HepG2 (cell line): ENCODE data around the gene ARL2. TPM values are rescaled to one million over a fixed set of nuclear protein-coding genes. Genes with fewer than 3 reads are reported as not detected.

Experiments
- BRD4 ChIP-seq: sonication (generic); formaldehyde crosslinking; IDR thresholded peaks from 2 replicates; pipeline ENCODE4 v1.4.0; 2020; ENCODE audit warnings: missing genetic modification reagents
- HDAC2 ChIP-seq: sonication (generic); formaldehyde crosslinking; IDR thresholded peaks from 2 replicates; pipeline ENCODE4 v1.4.0; 2020; ENCODE audit warnings: missing genetic modification reagents
- HNF4A ChIP-seq: sonication (generic); formaldehyde crosslinking; IDR thresholded peaks from 2 replicates; pipeline ENCODE4 v1.4.0; 2020; ENCODE audit warnings: missing genetic modification reagents
- KMT2B ChIP-seq: IDR thresholded peaks from 2 replicates; pipeline ENCODE4 v1.6.1; 2016; ENCODE audit warnings: missing genetic modification reagents, missing compliant biosample characterization
- NR3C1 ChIP-seq: sonication (generic); formaldehyde crosslinking; IDR thresholded peaks from 2 replicates; pipeline ENCODE4 v1.4.0; 2020; ENCODE audit warnings: missing genetic modification reagents
- RFX1 ChIP-seq: fragments of 450-650 bp; IDR thresholded peaks from 2 replicates; pipeline ENCODE4 v1.6.1; 2017
- SAFB2 ChIP-seq: sonication (generic); formaldehyde crosslinking; IDR thresholded peaks from 2 replicates; pipeline ENCODE4 v1.5.1; 2020; ENCODE audit warnings: missing genetic modification reagents, low read depth, mild to moderate bottlenecking, borderline replicate concordance
- SMC3 ChIP-seq: IDR thresholded peaks from 2 replicates; pipeline ENCODE4 v1.6.1; 2011; ENCODE audit warnings: low read length, improper control_type of control experiment
- ZBTB7B ChIP-seq: sonication (generic); formaldehyde crosslinking; IDR thresholded peaks from 2 replicates; pipeline ENCODE4 v1.4.0; 2020; ENCODE audit warnings: missing genetic modification reagents
- ZNF354B ChIP-seq: sonication (generic); formaldehyde crosslinking; IDR thresholded peaks from 2 replicates; pipeline ENCODE4 v1.8.0; 2022; ENCODE audit warnings: mild to moderate bottlenecking, missing genetic modification reagents
- ZNF850 ChIP-seq: sonication (generic); formaldehyde crosslinking; conservative IDR thresholded peaks from 2 replicates; pipeline ENCODE4 v1.9.0; 2021; ENCODE audit warnings: mild to moderate bottlenecking, missing genetic modification reagents
- ZSCAN21 ChIP-seq: sonication (generic); formaldehyde crosslinking; IDR thresholded peaks from 2 replicates; pipeline ENCODE4 v1.8.0; 2022; ENCODE audit warnings: mild to moderate bottlenecking, missing genetic modification reagents, moderate library complexity, borderline replicate concordance
- polyA plus RNA-seq, 8 experiments: library from polyadenylated mRNA; depleted of rRNA in 3 of 8; stranded (reverse) in 7 of 8; unstranded in 1 of 8; fragments of >200 nt; fragmentation: Illumina TruSeq in 4 of 8; extraction: Trizol in 4 of 8; gene quantifications; 2 replicates each; pipeline versions ENCODE4 v1.2.1 to v1.2.3, GENCODE V29; 2011 to 2016; ENCODE audit warnings: low read depth in 4 of 8, missing spikeins in 1 of 8, mixed read lengths in 1 of 8; ENCODE audit not compliant: insufficient read depth in 1 of 8
- total RNA-seq, 5 experiments: library from RNA; depleted of rRNA; stranded (reverse); fragments of >200 nt; fragmentation: Illumina TruSeq; extraction: Trizol; gene quantifications; 2 replicates each; pipeline ENCODE4 v1.2.3, GENCODE V29; 2016; ENCODE audit warnings: low read depth in 1 of 5
- TF ChIP-seq, protein P1 (sequence below): sonication (generic); formaldehyde crosslinking; IDR thresholded peaks from 2 replicates; pipeline ENCODE4 v1.8.1; 2022; ENCODE audit warnings: low read depth, mild to moderate bottlenecking, missing genetic modification reagents
- TF ChIP-seq, protein P2 (sequence below): sonication (generic); formaldehyde crosslinking; conservative IDR thresholded peaks from 2 replicates; pipeline ENCODE4 v1.8.0; 2022; ENCODE audit warnings: low read depth, missing genetic modification reagents
- TF ChIP-seq, protein P3 (sequence below): sonication (generic); formaldehyde crosslinking; IDR thresholded peaks from 2 replicates; pipeline ENCODE4 v1.5.0; 2020; ENCODE audit warnings: missing genetic modification reagents
- TF ChIP-seq, protein P4 (sequence below): fragments of 450-650 bp; IDR thresholded peaks from 2 replicates; pipeline ENCODE4 v1.6.1; 2017; ENCODE audit warnings: mild to moderate bottlenecking
- TF ChIP-seq, protein P5 (sequence below): sonication (generic); formaldehyde crosslinking; conservative IDR thresholded peaks from 2 replicates; pipeline ENCODE4 v1.4.0; 2020; ENCODE audit warnings: missing genetic modification reagents
- TF ChIP-seq, protein P6 (sequence below): sonication (generic); formaldehyde crosslinking; conservative IDR thresholded peaks from 2 replicates; pipeline ENCODE4 v1.4.0; 2020; ENCODE audit warnings: missing genetic modification reagents

Gene ARL2
- total and polyA plus RNA-seq, 2 of the 13 experiments (the other 11 are each of a cell fraction or from before 2014, with no cell fraction given): 82.9 to 84.4 TPM

DNA sequence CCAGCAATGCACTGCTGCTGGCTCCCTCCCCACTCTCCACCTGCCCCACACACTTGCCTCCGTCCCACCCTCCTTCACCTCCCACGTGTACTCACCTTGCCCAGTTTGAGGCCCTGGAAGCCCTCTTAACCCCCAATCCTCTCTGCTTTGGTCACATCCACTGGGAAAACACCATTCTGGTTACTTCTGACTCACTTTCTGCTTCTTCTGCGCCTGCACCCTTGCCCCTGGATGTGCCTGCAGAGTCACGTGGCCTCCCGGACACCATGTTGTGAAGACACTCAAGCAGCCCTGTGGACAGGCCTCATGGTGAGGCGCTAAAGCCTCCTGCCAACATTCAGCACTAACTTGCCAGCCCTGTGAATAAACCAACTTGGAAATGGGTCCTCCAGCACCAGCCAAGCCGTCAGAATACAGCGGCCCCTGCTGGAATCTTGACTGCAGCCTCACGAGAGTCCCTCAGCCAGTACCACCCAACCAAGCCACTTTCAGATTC is 47.0 kb downstream of the ARL2 start (continued):
- TF ChIP-seq, protein P1, sequence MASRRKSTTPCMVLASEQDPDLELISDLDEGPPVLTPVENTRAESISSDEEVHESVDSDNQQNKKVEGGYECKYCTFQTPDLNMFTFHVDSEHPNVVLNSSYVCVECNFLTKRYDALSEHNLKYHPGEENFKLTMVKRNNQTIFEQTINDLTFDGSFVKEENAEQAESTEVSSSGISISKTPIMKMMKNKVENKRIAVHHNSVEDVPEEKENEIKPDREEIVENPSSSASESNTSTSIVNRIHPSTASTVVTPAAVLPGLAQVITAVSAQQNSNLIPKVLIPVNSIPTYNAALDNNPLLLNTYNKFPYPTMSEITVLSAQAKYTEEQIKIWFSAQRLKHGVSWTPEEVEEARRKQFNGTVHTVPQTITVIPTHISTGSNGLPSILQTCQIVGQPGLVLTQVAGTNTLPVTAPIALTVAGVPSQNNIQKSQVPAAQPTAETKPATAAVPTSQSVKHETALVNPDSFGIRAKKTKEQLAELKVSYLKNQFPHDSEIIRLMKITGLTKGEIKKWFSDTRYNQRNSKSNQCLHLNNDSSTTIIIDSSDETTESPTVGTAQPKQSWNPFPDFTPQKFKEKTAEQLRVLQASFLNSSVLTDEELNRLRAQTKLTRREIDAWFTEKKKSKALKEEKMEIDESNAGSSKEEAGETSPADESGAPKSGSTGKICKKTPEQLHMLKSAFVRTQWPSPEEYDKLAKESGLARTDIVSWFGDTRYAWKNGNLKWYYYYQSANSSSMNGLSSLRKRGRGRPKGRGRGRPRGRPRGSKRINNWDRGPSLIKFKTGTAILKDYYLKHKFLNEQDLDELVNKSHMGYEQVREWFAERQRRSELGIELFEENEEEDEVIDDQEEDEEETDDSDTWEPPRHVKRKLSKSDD (CRISPR knock-in tag): no peak
- TF ChIP-seq NR3C1 (CRISPR knock-in tag) (no peak), BRD4 (CRISPR knock-in tag) (no peak), RFX1 (no peak), HDAC2 (CRISPR knock-in tag) (no peak), SAFB2 (CRISPR knock-in tag) (no peak), HNF4A (CRISPR knock-in tag) (0 out of 2 replicates have a peak, but pooled peaks have one; percentile 10), ZBTB7B (CRISPR knock-in tag) (no peak), KMT2B (CRISPR knock-in tag) (no peak), SMC3 (peak; percentile 60), ZNF354B (no peak), ZNF850 (no peak), ZSCAN21 (CRISPR knock-in tag) (no peak)
- TF ChIP-seq, protein P2, sequence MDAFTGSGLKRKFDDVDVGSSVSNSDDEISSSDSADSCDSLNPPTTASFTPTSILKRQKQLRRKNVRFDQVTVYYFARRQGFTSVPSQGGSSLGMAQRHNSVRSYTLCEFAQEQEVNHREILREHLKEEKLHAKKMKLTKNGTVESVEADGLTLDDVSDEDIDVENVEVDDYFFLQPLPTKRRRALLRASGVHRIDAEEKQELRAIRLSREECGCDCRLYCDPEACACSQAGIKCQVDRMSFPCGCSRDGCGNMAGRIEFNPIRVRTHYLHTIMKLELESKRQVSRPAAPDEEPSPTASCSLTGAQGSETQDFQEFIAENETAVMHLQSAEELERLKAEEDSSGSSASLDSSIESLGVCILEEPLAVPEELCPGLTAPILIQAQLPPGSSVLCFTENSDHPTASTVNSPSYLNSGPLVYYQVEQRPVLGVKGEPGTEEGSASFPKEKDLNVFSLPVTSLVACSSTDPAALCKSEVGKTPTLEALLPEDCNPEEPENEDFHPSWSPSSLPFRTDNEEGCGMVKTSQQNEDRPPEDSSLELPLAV: no peak
- TF ChIP-seq, protein P3, sequence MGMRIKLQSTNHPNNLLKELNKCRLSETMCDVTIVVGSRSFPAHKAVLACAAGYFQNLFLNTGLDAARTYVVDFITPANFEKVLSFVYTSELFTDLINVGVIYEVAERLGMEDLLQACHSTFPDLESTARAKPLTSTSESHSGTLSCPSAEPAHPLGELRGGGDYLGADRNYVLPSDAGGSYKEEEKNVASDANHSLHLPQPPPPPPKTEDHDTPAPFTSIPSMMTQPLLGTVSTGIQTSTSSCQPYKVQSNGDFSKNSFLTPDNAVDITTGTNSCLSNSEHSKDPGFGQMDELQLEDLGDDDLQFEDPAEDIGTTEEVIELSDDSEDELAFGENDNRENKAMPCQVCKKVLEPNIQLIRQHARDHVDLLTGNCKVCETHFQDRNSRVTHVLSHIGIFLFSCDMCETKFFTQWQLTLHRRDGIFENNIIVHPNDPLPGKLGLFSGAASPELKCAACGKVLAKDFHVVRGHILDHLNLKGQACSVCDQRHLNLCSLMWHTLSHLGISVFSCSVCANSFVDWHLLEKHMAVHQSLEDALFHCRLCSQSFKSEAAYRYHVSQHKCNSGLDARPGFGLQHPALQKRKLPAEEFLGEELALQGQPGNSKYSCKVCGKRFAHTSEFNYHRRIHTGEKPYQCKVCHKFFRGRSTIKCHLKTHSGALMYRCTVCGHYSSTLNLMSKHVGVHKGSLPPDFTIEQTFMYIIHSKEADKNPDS (CRISPR knock-in tag): no peak
- TF ChIP-seq, protein P4, sequence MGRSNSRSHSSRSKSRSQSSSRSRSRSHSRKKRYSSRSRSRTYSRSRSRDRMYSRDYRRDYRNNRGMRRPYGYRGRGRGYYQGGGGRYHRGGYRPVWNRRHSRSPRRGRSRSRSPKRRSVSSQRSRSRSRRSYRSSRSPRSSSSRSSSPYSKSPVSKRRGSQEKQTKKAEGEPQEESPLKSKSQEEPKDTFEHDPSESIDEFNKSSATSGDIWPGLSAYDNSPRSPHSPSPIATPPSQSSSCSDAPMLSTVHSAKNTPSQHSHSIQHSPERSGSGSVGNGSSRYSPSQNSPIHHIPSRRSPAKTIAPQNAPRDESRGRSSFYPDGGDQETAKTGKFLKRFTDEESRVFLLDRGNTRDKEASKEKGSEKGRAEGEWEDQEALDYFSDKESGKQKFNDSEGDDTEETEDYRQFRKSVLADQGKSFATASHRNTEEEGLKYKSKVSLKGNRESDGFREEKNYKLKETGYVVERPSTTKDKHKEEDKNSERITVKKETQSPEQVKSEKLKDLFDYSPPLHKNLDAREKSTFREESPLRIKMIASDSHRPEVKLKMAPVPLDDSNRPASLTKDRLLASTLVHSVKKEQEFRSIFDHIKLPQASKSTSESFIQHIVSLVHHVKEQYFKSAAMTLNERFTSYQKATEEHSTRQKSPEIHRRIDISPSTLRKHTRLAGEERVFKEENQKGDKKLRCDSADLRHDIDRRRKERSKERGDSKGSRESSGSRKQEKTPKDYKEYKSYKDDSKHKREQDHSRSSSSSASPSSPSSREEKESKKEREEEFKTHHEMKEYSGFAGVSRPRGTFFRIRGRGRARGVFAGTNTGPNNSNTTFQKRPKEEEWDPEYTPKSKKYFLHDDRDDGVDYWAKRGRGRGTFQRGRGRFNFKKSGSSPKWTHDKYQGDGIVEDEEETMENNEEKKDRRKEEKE: no peak
- TF ChIP-seq, protein P5, sequence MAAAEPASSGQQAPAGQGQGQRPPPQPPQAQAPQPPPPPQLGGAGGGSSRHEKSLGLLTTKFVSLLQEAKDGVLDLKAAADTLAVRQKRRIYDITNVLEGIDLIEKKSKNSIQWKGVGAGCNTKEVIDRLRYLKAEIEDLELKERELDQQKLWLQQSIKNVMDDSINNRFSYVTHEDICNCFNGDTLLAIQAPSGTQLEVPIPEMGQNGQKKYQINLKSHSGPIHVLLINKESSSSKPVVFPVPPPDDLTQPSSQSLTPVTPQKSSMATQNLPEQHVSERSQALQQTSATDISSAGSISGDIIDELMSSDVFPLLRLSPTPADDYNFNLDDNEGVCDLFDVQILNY: no peak
- TF ChIP-seq, protein P6, sequence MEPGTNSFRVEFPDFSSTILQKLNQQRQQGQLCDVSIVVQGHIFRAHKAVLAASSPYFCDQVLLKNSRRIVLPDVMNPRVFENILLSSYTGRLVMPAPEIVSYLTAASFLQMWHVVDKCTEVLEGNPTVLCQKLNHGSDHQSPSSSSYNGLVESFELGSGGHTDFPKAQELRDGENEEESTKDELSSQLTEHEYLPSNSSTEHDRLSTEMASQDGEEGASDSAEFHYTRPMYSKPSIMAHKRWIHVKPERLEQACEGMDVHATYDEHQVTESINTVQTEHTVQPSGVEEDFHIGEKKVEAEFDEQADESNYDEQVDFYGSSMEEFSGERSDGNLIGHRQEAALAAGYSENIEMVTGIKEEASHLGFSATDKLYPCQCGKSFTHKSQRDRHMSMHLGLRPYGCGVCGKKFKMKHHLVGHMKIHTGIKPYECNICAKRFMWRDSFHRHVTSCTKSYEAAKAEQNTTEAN: no peak
